Stimulated activated CD8-positive, alpha-beta memory T cell treated with anti-CD3 and anti-CD28 coated beads, Interleukin-4, amount 100 ng/mL, for 48 hours (primary cell): ENCODE data around the gene CCDC184.
"Not testable (repeated sequence)": the region's sequence is repeated elsewhere in the genome, so short reads cannot be mapped to it uniquely, and the experiment has no call there.

ENCODE experiments used
- DNase-seq: peaks from one replicate; pipeline ENCODE4 v3.0.0-alpha.2; 2020

CCDC184 gene

GRCh38 chr12:48216785-48217184, 33.3 kb downstream of the CCDC184 start:
- no peak for DNase-seq

DNA sequence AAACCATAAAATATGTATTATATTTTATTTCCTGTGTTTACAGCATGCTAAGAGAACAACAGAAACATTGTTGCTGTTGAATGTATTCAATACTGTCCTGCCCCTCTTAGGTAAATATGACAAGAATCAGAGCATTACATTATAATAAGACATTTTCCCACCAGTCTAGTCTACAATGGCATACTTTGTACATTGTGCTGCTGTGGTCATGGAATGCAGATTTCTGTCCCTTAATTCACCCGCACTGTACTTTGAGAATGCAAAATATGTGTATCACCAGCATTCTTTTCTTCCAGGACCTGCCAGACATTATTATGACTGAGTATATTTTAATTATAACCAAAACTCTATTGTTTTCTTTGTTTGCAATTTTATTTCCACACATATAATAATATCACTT, 36.2 kb downstream of the CCDC184 start:
- no peak for DNase-seq

DNA sequence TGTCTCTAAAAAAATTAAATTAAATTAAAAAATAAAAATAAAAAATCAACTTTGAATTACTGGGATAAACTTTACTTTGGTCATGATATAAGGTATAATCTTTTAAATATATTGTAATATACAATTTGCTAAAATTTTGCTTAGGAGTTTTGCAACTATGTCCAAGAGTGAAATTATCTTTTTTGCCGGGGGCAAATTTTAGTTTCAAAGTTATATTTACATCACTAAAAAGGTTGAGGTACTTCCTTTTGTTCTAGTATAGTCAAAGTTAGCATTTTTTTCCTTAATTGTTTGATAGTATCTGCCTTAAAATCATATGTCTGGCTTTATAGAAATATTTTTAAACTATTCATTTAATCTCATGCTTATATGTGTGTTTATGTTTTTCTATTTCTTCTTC, 37.3 kb downstream of the CCDC184 start:
- DNase-seq, result no peak

- no peak for DNase-seq
Measured at GRCh38 chr12:48221645-48222044, 38.2 kb downstream of the CCDC184 start.

GRCh38 chr12:48224533-48224932, 41.1 kb downstream of the CCDC184 start:
- not testable (repeated sequence) for DNase-seq

GRCh38 chr12:48231169-48231958, 47.9 kb downstream of the CCDC184 start:
- DNase-seq, result not testable (repeated sequence)
